Neural progenitor cell (in vitro differentiated cells): ENCODE results near the gene COL23A1. TPM values are rescaled to one million over a fixed set of nuclear protein-coding genes. Genes with fewer than 3 reads are reported as not detected.

Experiments
- DNase-seq: peaks from one replicate; pipeline ENCODE4 v3.0.0-alpha.2; 2016; ENCODE audit warnings: low spot score
- H2AFZ ChIP-seq: fragments of 200-600 bp; sonication (generic); replicated peaks from 2 replicates; pipeline ENCODE4 v1.6.1; 2016; ENCODE audit warnings: antibody characterized with exemption
- H3F3A ChIP-seq: fragments of 200-600 bp; sonication (generic); 2 replicates; pipeline ENCODE4 v1.6.1; 2016; ENCODE audit warnings: antibody characterized with exemption, low read depth
- H3K27ac ChIP-seq: fragments of 200-600 bp; sonication (generic); 2 replicates; pipeline ENCODE4 v1.5.1; 2016; ENCODE audit warnings: mild to moderate bottlenecking
- H3K27me3 ChIP-seq: fragments of 200-600 bp; sonication (generic); 2 replicates; pipeline ENCODE4 v1.6.1; 2016; ENCODE audit warnings: mild to moderate bottlenecking, moderate library complexity
- H3K36me3 ChIP-seq: fragments of 200-600 bp; sonication (generic); 2 replicates; pipeline ENCODE4 v1.5.1; 2016
- H3K4me1 ChIP-seq: fragments of 200-600 bp; sonication (generic); 2 replicates; pipeline ENCODE4 v1.6.1; 2016; ENCODE audit warnings: mixed run types
- H3K4me2 ChIP-seq: fragments of 200-600 bp; sonication (generic); 2 replicates; pipeline ENCODE4 v1.6.1; 2016
- H3K4me3 ChIP-seq: fragments of 200-600 bp; sonication (generic); 2 replicates; pipeline ENCODE4 v1.5.1; 2016
- H3K79me2 ChIP-seq: fragments of 200-600 bp; sonication (generic); 2 replicates; pipeline ENCODE4 v1.6.1; 2016; ENCODE audit warnings: low read depth
- H3K9ac ChIP-seq: fragments of 200-600 bp; sonication (generic); 2 replicates; pipeline ENCODE4 v1.6.1; 2016
- H3K9me3 ChIP-seq: fragments of 200-600 bp; sonication (generic); 2 replicates; pipeline ENCODE4 v1.5.1; 2016; ENCODE audit warnings: low read depth
- H4K20me1 ChIP-seq: fragments of 200-600 bp; sonication (generic); 2 replicates; pipeline ENCODE4 v1.6.1; 2016; ENCODE audit warnings: low read depth
- H3K27ac Mint-ChIP-seq: 3 replicates; pipeline ENCODE4 v1.8.0; 2021; ENCODE audit warnings: mixed read lengths
- H3K27me3 Mint-ChIP-seq: 2 replicates; pipeline ENCODE4 v1.8.0; 2022; ENCODE audit warnings: low read depth, mild to moderate bottlenecking, inconsistent platforms, moderate library complexity, mixed read lengths; ENCODE audit not compliant: insufficient read depth
- H3K36me3 Mint-ChIP-seq: 3 replicates; pipeline ENCODE4 v1.8.0; 2021; ENCODE audit warnings: mixed read lengths
- H3K4me1 Mint-ChIP-seq: 3 replicates; pipeline ENCODE4 v1.8.0; 2021; ENCODE audit warnings: mixed read lengths
- H3K4me3 Mint-ChIP-seq: 3 replicates; pipeline ENCODE4 v1.8.0; 2021; ENCODE audit warnings: mild to moderate bottlenecking, moderate library complexity, mixed read lengths
- H3K9me3 Mint-ChIP-seq: 3 replicates; pipeline ENCODE4 v1.8.0; 2020; ENCODE audit warnings: mixed read lengths
- CTCF ChIP-seq: fragments of 200-600 bp; sonication (generic); IDR thresholded peaks from 2 replicates; pipeline ENCODE4 v1.5.1; 2017; ENCODE audit warnings: antibody characterized with exemption, mild to moderate bottlenecking
- EZH2 ChIP-seq: fragments of 200-600 bp; sonication (generic); IDR thresholded peaks from 2 replicates; pipeline ENCODE4 v1.6.1; 2017; ENCODE audit warnings: antibody characterized with exemption, mild to moderate bottlenecking, moderate library complexity
- EZH2phosphoT487 ChIP-seq: fragments of 200-600 bp; sonication (generic); IDR thresholded peaks from 2 replicates; pipeline ENCODE4 v1.6.1; 2017; ENCODE audit warnings: antibody characterized with exemption
- total RNA-seq: library from RNA; depleted of rRNA; stranded (reverse); fragments of >200 nt; gene quantifications from 2 replicates; pipeline ENCODE4 v1.2.3, GENCODE V29; 2015; ENCODE audit warnings: low replicate concordance

Gene COL23A1
- total RNA-seq, 1 donor from 2014 or later: not detected

DNA sequence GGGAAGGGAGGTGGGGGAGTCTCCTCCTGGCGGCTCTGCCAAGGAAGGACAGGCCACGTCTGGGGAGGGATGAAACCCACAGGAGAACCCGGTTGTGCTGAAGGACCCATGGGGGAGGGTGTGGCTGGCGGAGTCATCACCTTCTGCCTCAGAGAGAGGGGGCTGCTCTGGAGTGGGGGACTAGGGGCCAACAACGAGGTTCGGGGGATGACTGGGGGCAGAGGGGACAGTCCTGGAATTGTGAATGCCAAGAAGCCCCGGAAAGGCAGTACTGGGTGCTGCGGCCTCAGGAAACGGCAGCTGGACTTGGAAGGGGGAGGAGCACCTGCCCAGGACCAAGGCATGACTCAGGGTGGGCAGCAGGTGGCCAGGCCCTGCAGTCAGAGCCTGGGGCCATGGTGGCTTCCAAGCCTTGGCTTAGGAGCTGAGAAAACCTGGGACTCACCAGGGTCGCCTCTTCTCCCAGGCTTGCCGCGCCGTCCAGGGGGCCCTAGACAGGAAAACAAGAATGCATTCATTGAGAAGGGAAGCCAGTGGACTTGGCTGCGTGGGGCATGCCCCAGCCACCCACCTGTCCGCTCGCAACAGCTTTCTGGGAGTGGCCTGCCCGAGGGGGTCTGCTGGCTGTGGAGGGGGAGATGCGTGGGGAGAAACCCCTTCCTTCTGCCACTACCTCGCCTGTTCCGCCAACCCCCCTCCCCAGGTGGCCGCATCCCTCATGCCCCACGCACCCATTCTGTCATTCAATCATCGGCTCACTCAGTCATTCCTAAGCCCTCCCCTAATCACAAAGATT, 283.6 kb downstream of the COL23A1 start:
- H3K9ac ChIP-seq: no peak overlapping the region
- no peaks in the 10 kb centered on the region for H3K79me2 ChIP-seq
- Mint-ChIP-seq H3K27me3 (no peaks in the 10 kb centered on the region), H3K4me3 (no peak overlapping the region), H3K36me3 (peaks cover 7% of the 10 kb centered on the region), H3K27ac (peak overlapping the region; percentile 89), H3K4me1 (peaks cover 31% of the 10 kb centered on the region), H3K9me3 (peaks cover 4% of the 10 kb centered on the region)
- H3K4me3 ChIP-seq: no peak overlapping the region
- no peak overlapping the region for H3K27ac ChIP-seq
- H3F3A ChIP-seq: no peaks in the 10 kb centered on the region
- H3K4me1 ChIP-seq: no peaks in the 10 kb centered on the region
- H2AFZ ChIP-seq: no peak overlapping the region
- DNase-seq: no peak
- no peak overlapping the region for H3K4me2 ChIP-seq
- no peaks in the 10 kb centered on the region for H3K36me3 ChIP-seq
- no peaks in the 10 kb centered on the region for H3K27me3 ChIP-seq
- H3K9me3 ChIP-seq: no peaks in the 10 kb centered on the region
- TF ChIP-seq CTCF: no peak
- no peak for TF ChIP-seq EZH2phosphoT487
- no peak for TF ChIP-seq EZH2
- no peaks in the 10 kb centered on the region for H4K20me1 ChIP-seq

- TF ChIP-seq EZH2phosphoT487 (no peak), EZH2 (no peak), CTCF (no peak)
- Histone ChIP-seq H3F3A (no peaks in the 10 kb centered on the region), H3K79me2 (no peaks in the 10 kb centered on the region), H3K9ac (no peak overlapping the region), H2AFZ (no peak overlapping the region), H3K36me3 (no peaks in the 10 kb centered on the region), H3K4me1 (no peaks in the 10 kb centered on the region), H3K27me3 (no peaks in the 10 kb centered on the region), H3K9me3 (no peaks in the 10 kb centered on the region), H3K27ac (no peak overlapping the region), H3K4me2 (no peak overlapping the region), H4K20me1 (no peaks in the 10 kb centered on the region), H3K4me3 (no peak overlapping the region)
- no peaks in the 10 kb centered on the region for H3K27me3 Mint-ChIP-seq
- H3K9me3 Mint-ChIP-seq: peaks cover 12% of the 10 kb centered on the region
- H3K4me1 Mint-ChIP-seq: peaks cover 29% of the 10 kb centered on the region
- no peak overlapping the region for H3K4me3 Mint-ChIP-seq
- peaks cover 10% of the 10 kb centered on the region for H3K36me3 Mint-ChIP-seq
- DNase-seq: no peak
- H3K27ac Mint-ChIP-seq: no peak overlapping the region
These were observed 284.4 kb downstream of the COL23A1 start for GRCh38 chr5:178305801-178306200.

- Histone ChIP-seq H3K4me1 (no peaks in the 10 kb centered on the region), H2AFZ (no peak overlapping the region), H3K4me3 (no peak overlapping the region), H3K27ac (no peak overlapping the region), H3K4me2 (no peak overlapping the region), H3K27me3 (no peaks in the 10 kb centered on the region), H3K9me3 (no peaks in the 10 kb centered on the region), H3K79me2 (no peaks in the 10 kb centered on the region), H3K36me3 (no peaks in the 10 kb centered on the region), H4K20me1 (no peaks in the 10 kb centered on the region), H3K9ac (no peak overlapping the region), H3F3A (no peaks in the 10 kb centered on the region)
- H3K27ac Mint-ChIP-seq: no peak overlapping the region
- TF ChIP-seq EZH2phosphoT487 (no peak), CTCF (no peak), EZH2 (no peak)
- H3K27me3 Mint-ChIP-seq: no peaks in the 10 kb centered on the region
- H3K4me1 Mint-ChIP-seq: peaks cover 29% of the 10 kb centered on the region
- H3K4me3 Mint-ChIP-seq: no peak overlapping the region
- no peak for DNase-seq
- peaks cover 12% of the 10 kb centered on the region for H3K9me3 Mint-ChIP-seq
- H3K36me3 Mint-ChIP-seq: peaks cover 10% of the 10 kb centered on the region
These were observed 285.2 kb downstream of the COL23A1 start for GRCh38 chr5:178304761-178305645.
